Ovary (tissue), 9 donors: ENCODE measurements around the gene SCTR. TPM values are rescaled to one million over a fixed set of nuclear protein-coding genes. Genes with fewer than 3 reads are reported as not detected.

Experiments
- DNase-seq, 5 donors: peaks; one replicate each; pipeline ENCODE4 v3.0.0-alpha.2; 2019 to 2020
- H3K27ac ChIP-seq, 2 donors: fragments of 200-600 bp; one replicate each; pipeline versions ENCODE4 v1.5.1 to v1.8.0; 2019 to 2022
- H3K27me3 ChIP-seq: fragments of 200-600 bp; one replicate; pipeline ENCODE4 v1.8.0; 2022
- H3K36me3 ChIP-seq: fragments of 200-600 bp; sonication (generic); one replicate; pipeline ENCODE4 v1.5.1; 2019
- H3K4me1 ChIP-seq: one replicate; pipeline ENCODE4 v1.8.1; 2013; ENCODE audit warnings: mild to moderate bottlenecking, moderate library complexity; ENCODE audit not compliant: insufficient read depth
- H3K4me3 ChIP-seq: fragments of 200-600 bp; sonication (generic); one replicate; pipeline ENCODE4 v1.5.1; 2017
- H3K9me3 ChIP-seq, 2 donors: fragments of 200-600 bp in 1 of 2; sonication (generic) in 1 of 2; one replicate each; pipeline versions ENCODE4 v1.5.1 to v1.8.1; 2013 to 2019; ENCODE audit warnings: mild to moderate bottlenecking in 1 of 2, moderate library complexity in 1 of 2
- EP300 ChIP-seq: sonication (generic); formaldehyde crosslinking; IDR thresholded peaks from one replicate; pipeline ENCODE4 v1.6.1; 2017; ENCODE audit warnings: antibody characterized with exemption
- POLR2A ChIP-seq: fragments of 450-650 bp; IDR thresholded peaks from one replicate; pipeline ENCODE4 v1.6.1; 2017; ENCODE audit warnings: antibody characterized with exemption, mild to moderate bottlenecking, moderate library complexity
- WGBS, 3 donors: extraction: QIAGEN DNeasy Blood & Tissue Kit in 1 of 3; methylation state at CpG; one replicate each; pipeline versions ENCODE4 v1.1.5 to v1.1.7; 2013 to 2017; 5-methylcytosine and 5-hydroxymethylcytosine counted together
- intact Hi-C, 4 donors: fragments of 100-400 bp; cut with DNase I; formaldehyde crosslinking; loops; one replicate each; pipeline versions ENCODE4 v1.11.0 to v1.15.1; 2022 to 2023
- polyA plus RNA-seq, 2 donors: library from polyadenylated mRNA; stranded (reverse); fragments of 200-250 nt in 1 of 2; fragments of 350-450 nt in 1 of 2; fragmentation: Illumina TruSeq in 1 of 2; extraction: RNeasy Lipid Tissue Mini Kit (QIAGEN cat#74804) in 1 of 2; gene quantifications; one replicate each; pipeline ENCODE4 v1.2.3, GENCODE V29; 2013 to 2014
- total RNA-seq, 7 donors: library from RNA; depleted of rRNA in 2 of 7; stranded (reverse); fragments of >200 nt in 2 of 7; fragmentation: NEBNext Ultra II Directional in 3 of 7; extraction: Animal tissue kit (Norgen Biotek cat#: 25700) in 3 of 7; gene quantifications; one replicate each; pipeline versions ENCODE4 v1.1.0 to v1.2.4, GENCODE V29; 2016 to 2023
- TF ChIP-seq, protein P1 (sequence below), 3 donors: fragments of 450-650 bp in 2 of 3; fragments of 200-600 bp in 1 of 3; IDR thresholded peaks; one replicate each; pipeline versions ENCODE4 v1.5.1 to v1.8.0; 2016 to 2022; ENCODE audit warnings: antibody characterized with exemption in 3 of 3, mild to moderate bottlenecking in 1 of 3
- donor health status: DM: no; HTN: no; CAD: no; lungs with moderate emphysema.
- donor health status: DM: no; HTN: no; CAD: no.
- donor health status: Bipolar disorder and iron deficiency.
- donor health status: DM: yes; HTN: yes; CAD: no.
- donor health status: DM: no; HTN: no; CAD: no.
- donor health status: DM: yes; HTN: yes; CAD: no.

The SCTR gene
- total and polyA plus RNA-seq, 9 donors, result 0.23 to 14.1 (median 0.84) TPM; not detected in 5

DNA sequence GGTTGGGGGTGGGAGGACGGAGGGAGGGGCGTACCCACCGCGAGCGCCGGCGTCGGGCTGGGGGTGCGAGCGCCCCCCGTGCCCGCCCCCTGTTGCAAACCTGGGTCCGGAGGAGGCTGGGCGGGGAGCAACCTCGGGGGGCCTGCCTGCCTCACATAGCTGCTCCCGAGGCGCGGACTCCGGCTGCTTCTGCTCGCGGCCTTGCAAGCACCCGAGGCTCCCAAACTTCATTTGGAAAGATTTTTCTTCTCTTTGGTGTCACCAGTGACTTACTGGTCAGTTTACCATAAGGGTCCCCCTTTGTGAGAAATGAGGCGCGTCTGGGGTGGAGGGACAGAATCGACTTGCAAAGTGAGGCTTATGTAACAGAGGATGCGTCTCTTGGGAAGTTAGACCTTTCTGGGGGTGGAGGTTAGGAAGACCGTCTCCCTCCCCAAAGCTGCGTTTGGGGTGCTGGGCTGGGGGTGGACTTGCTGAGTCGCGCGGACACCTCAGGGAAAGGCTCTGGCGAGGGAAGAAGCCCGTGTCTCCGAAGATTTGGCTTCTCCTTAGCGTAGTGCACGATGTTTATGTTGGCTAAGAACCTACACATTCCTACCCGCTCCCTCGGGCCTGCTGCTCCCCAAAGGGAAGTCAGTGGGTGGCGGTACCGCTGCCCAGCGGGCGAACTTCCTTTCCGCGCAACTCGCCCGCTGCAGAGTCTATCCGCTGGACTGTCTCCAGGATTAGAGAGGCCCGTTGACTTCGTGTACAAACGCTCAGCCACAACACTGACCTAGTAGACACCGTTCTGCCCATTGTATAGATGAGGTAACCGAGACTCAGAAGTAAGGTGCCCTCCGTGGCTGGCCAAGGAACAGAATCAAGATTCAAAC lies 92.1 kb downstream of the SCTR start:
- intact Hi-C loops, result no loop called here

DNA sequence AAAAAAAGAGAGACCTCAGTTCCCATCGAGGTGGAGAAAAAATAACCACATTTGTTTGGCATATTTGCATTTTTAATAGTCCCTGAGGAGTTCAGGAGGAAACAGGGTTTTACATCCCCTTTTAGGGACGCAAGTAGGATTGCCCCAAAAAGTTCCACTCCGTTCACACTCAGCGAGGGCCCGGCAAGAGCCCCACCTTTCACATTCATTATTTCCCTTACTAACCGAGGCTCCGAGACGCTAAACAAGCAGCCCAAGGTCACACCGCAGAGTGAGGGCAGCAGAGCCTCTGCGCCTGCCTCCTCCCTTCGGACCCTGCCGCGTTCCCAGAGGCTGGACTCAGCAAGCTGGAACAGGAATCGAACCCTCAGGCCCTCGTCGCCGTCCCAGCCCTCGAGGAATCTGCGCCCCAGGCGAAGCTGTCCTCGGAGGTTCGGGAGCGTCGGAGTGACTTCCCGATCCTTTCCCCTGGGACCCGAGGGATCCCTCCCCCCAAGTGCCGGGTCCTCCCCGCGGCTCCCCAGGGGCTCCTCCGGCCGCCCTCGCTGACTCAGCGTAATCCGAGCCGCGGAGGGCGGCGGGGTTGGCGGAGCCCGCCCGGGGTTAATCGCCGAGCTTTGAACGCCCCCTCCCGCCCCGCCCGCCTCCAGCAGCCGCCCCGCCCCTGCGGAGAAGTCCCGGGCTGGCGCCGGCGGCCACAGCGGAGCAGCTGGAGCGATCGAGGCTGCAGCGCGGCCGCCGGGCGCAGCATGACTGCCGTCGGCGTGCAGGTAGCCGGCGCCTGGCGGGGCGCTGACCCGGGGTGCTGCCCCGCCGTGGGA lies 92.9 kb downstream of the SCTR start, which contains the start of gene TMEM37:
TSS of gene TMEM37 (plus strand) at position 700 of the 821 bp plus-strand sequence. CDS start at position 750, 50 bp downstream.
- Histone ChIP-seq H3K36me3 (no peaks in the 10 kb centered on the region), H3K27ac (peak within 1 kb of the TSS; percentile 1 to 50), H3K4me3 (peak within 1 kb of the TSS; percentile 58), H3K27me3 (no peaks in the 10 kb centered on the region), H3K9me3 (no peaks in the 10 kb centered on the region), H3K4me1 (peaks cover 26% of the 10 kb centered on the region)
- peak; percentile 80 to 91 (median 83) for DNase-seq
- intact Hi-C loops, result no loop called here
- WGBS, 3 donors, result 1 to 6% (median 2%) methylated on average over 24 to 72 of the region's 72 CpGs
- TF ChIP-seq, protein P1, sequence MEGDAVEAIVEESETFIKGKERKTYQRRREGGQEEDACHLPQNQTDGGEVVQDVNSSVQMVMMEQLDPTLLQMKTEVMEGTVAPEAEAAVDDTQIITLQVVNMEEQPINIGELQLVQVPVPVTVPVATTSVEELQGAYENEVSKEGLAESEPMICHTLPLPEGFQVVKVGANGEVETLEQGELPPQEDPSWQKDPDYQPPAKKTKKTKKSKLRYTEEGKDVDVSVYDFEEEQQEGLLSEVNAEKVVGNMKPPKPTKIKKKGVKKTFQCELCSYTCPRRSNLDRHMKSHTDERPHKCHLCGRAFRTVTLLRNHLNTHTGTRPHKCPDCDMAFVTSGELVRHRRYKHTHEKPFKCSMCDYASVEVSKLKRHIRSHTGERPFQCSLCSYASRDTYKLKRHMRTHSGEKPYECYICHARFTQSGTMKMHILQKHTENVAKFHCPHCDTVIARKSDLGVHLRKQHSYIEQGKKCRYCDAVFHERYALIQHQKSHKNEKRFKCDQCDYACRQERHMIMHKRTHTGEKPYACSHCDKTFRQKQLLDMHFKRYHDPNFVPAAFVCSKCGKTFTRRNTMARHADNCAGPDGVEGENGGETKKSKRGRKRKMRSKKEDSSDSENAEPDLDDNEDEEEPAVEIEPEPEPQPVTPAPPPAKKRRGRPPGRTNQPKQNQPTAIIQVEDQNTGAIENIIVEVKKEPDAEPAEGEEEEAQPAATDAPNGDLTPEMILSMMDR (IDR thresholded peaks at IDR 0.05), result no peak

More for the DNA sequence above, 92.1 kb downstream of the SCTR start:
- TF ChIP-seq, protein P1 (IDR thresholded peaks at IDR 0.05), result no peak
- TF ChIP-seq EP300 (no peak), POLR2A (no peak)
- no peaks in the 10 kb centered on the region for H3K27me3 ChIP-seq
- H3K9me3 ChIP-seq, result no peaks in the 10 kb centered on the region
- DNase-seq, result peak; percentile 41 to 58 (median 46)
- WGBS, 3 donors, result 3 to 8% (median 4%) methylated on average over 43 to 53 of the region's 53 CpGs
- peaks cover 20% of the 10 kb centered on the region for H3K4me1 ChIP-seq
- H3K27ac ChIP-seq, result peak overlapping the region; percentile 1 to 50
- H3K4me3 ChIP-seq, result peak overlapping the region; percentile 58
- no peaks in the 10 kb centered on the region for H3K36me3 ChIP-seq

- H3K9me3 ChIP-seq, result no peaks in the 10 kb centered on the region
- peak overlapping the region in 1 of 2 donors; percentile 50 for H3K27ac ChIP-seq
- no peaks in the 10 kb centered on the region for H3K27me3 ChIP-seq
- H3K36me3 ChIP-seq, result no peaks in the 10 kb centered on the region
- H3K4me1 ChIP-seq, result peaks cover 33% of the 10 kb centered on the region
- TF ChIP-seq, protein P1 (IDR thresholded peaks at IDR 0.05), result no peak
- no peak for TF ChIP-seq EP300
- no peak for TF ChIP-seq POLR2A
- DNase-seq, result no peak
- H3K4me3 ChIP-seq, result no peak overlapping the region
- intact Hi-C loops, result no loop called here
- WGBS, 3 donors, result 94 to 98% (median 95%) methylated on average over 5 of the region's 5 CpGs
These were observed 94.2 kb downstream of the SCTR start for GRCh38 chr2:119430023-119430498.

- intact Hi-C loops, result no loop called here
- DNase-seq, result no peak
- TF ChIP-seq, protein P1 (IDR thresholded peaks at IDR 0.05), result no peak
- no peak for TF ChIP-seq POLR2A
- no peak for TF ChIP-seq EP300
These were observed 94.9 kb downstream of the SCTR start for GRCh38 chr2:119429225-119429981.

More at GRCh38 chr2:119429225-119429981, 94.9 kb downstream of the SCTR start:
- WGBS, 3 donors, result 72 to 78% (median 74%) methylated on average over 10 of the region's 10 CpGs
- H3K4me1 ChIP-seq, result peaks cover 33% of the 10 kb centered on the region
- peak overlapping the region in 1 of 2 donors; percentile 50 for H3K27ac ChIP-seq
- no peaks in the 10 kb centered on the region for H3K36me3 ChIP-seq
- H3K4me3 ChIP-seq, result no peak overlapping the region
- H3K27me3 ChIP-seq, result no peaks in the 10 kb centered on the region
- no peaks in the 10 kb centered on the region for H3K9me3 ChIP-seq
